Measurements from ENCODE around the gene DPP10.
"Not testable (repeated sequence)": the region's sequence is repeated elsewhere in the genome, so short reads cannot be mapped to it uniquely, and the experiment has no call there.

The DPP10 gene
- long read RNA-seq, donor 1, partial matches to known transcripts: 0 of 1 reads
- long read RNA-seq, donor 1, other reads (novel, unspliced or antisense): 0 of 1 reads
- long read RNA-seq, donor 2, partial matches to known transcripts: 0 of 1 reads
- long read RNA-seq, donor 2, other reads (novel, unspliced or antisense): 0 of 1 reads
- long read RNA-seq, donor 3, partial matches to known transcripts: 0 of 1 reads
- long read RNA-seq, donor 3, other reads (novel, unspliced or antisense): 0 of 1 reads
- long read RNA-seq, donor 4: 0 reads
- long read RNA-seq, donor 5, partial matches to known transcripts: 0 of 1 reads
- long read RNA-seq, donor 5, other reads (novel, unspliced or antisense): 0 of 1 reads
- long read RNA-seq, donor 6, partial matches to known transcripts: 0 of 1 reads
- long read RNA-seq, donor 6, other reads (novel, unspliced or antisense): 0 of 1 reads
- long read RNA-seq, donor 7: 0 reads
- long read RNA-seq, donor 8: 0 reads

DNA sequence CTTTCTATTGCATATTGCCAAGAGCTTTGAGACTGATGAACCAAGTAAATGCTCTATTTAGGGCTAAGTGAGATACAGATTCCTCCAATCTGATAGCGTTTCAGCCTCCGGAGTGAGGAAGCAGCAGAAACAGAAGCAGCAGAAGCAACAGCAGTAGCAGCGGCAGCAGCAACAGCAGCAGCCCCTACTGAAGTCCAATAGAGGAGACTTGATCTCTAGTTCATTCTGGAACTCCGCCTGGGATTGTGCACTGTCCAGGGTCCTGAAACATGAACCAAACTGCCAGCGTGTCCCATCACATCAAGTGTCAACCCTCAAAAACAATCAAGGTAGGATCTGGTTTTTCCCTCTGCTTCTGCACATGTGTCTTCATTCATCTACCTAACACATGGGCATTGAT lies at the start of gene DPP10:
Gene DPP10 (plus strand): TSS at position 132 of the 400 bp plus-strand sequence.
- DNase-seq: peak; percentile 16

DNA sequence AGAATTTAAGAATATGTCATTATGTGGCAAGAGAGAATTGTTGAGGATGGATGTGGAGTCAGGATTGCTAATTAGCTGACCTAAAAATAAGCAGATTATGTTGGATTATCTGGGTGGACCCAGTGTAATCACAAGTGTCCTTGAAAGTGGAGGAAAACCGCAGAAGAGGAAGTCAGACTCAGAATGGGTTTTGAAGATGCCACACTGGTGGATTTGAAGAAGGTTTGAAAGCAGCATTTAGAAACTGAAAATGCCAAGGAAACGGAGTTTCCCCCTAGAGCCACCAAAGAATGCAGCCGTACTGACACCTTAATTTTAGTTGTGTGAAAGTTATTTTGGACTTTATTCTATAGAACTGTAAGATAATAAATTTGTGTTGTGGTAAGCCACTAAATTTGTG lies 41.6 kb upstream of the DPP10 start:
- DNase-seq: no peak

DNA sequence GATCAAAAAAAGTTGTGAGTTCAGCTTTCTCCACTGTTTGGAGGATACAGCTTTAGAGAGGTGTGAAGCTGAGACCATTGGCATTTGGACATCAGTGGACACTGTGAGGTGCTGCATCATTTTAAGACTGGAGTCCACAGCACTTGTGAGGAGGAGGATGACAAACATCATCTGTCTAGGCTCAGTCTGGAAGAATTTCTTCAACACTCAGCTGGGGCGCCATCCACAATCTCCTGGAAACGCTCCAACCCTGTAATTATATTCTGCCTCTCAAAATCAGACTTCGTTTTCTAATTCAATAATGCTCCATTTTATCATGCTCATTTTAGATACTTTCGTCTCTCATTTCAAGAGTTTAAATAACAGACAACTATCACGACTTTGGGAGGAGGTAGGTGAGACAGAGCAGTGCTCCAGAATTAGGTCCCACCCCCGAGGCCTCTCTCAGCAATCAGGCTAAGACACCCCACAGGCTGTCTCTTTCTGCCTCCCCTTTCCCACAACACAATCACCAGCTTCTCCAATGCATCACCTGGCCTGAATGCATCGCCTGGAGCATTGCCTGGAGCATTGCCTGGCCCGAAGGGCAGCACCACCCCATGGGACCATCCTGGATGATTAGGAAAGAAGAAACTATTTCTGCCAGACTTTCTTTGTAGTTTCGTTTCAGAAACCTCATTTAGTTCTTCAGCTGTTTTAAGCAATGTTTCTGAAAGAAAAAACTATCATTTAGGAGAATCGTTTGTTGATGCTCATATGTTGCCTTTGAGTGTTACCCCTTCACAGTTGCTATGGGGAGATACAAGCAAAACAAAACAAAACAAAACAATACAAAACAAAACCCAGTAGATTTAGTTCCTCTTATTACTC lies 37.0 kb upstream of the DPP10 start:
- no peak for DNase-seq

DNA sequence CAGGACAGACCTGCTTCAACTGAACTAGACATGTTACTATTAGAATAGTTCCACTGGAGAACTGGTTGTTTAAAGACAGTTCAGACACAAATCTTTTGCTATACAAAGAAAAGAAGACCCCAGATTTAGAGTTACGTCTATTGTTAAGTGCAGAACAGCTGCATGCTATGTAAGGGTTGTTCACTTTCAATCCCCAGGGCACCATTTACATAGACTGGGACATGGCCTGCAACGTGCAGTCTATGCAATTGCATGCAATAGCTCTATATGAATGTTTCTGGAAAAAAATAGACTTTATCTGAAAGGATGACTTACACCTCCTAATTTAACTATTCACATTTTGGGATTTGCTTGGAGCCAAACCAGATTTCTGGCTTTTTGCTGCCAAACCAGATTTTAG lies 36.1 kb upstream of the DPP10 start:
- no peak for DNase-seq

DNA sequence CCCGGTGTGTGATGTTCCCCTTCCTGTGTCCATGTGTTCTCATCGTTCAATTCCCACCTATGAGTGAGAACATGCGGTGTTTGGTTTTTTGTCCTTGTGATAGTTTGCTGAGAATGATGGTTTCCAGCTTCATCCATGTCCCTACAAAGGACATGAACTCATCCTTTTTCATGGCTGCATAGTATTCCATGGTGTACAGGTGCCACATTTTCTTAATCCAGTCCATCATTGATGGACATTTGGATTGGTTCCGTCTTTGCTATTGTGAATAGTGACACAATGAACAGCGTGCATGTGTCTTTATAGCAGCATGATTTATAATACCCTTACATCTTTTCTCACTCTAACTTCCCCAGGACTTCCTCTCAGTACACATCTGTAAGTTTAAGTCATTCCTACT lies 35.1 kb upstream of the DPP10 start:
- DNase-seq: not testable (repeated sequence)

DNA sequence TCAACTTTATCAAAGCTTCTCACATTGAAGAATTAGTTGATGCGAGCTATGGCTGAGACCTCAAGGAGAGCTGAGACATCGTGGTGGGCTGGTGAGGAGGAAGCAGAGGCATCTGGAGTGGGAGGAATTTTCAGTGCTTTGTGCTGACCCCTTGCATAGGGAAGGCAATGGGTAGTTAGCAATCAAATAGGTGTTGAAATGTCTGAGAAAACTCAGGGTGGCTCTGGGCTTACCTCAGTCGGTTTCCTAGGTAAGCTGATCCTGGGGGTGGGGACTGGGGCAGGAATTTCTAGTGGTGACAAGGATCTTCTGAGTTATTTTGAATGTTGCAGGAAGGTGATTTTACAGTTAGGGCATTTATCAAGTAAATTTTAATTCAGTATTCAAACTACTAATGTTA lies 20.7 kb upstream of the DPP10 start:
- DNase-seq: no peak

DNA sequence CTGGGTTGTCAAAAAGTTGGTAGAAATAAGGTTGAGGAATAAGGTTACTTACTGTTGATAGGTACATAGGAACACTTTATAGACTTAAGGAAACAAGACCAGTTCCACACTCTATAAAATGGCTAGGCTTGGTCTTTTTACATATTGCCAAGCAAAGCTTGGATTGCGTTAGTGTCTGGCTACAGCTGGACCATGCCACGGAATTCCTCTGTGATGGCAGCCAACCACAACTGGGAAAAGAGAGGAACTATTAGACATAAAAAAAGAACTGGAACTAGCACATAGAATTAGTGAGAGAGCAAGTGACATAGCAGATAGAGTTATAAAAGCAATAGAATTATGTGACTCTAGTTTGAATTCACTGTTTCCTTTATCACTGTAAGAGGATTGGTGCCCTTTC lies 17.7 kb upstream of the DPP10 start:
- DNase-seq: no peak

DNA sequence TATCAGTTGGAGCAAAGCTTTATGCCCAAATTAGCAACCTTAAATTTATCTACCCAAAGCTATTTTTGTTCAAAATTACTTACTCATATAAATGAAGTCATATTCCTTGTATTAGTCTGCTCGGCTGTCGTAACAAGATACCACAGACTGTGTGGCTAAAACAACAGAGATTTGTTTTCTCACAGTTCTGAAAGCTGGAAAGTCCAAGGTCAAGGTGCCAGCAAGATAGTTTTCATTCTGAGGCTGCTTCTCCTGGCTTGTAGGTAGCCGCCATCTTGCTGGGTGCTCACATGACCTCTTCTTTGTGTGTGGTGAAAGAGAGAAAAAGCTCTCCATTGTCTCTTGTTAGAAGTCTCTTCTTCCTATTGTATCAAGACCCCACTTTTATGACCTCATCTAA lies 15.7 kb upstream of the DPP10 start:
- DNase-seq: no peak

DNA sequence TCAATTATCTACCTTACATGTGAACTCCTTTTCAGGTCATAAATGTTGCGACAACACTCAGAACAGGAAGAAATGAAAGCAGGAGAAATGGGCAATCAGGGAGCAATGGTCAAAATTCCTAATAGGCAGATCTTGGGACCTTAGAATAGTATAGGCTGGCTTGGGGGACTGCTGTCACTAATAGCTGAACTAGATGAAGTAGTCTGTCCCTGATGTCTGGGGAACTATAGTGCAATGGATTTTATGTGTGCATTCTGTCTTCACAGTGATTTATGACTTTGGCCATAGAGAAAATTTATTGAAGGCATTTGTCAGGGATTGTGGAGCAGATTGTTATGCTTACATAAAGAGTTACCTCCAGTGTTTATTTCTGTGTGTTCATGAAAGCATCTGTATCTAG lies 6.1 kb upstream of the DPP10 start:
- DNase-seq: no peak

DNA sequence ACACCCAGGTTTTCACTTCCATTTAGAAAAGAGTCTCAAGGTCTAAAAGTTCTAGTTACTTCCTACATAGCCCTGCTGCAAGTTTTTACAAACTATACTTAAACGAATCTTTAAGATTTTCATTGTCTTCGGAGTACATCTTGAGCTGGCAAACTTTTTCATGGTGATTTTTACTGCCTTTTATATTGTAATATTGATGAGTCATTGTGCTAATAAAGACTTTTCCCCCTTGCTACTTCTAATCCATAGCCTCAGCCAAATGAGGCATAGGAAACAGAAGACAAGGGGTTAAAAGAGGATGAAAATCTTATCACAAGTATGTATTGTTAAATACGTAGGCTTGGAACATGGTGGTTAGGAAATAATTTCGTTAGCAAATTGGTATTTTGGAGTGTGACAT lies 4.1 kb downstream of the DPP10 start:
- DNase-seq: no peak

DNA sequence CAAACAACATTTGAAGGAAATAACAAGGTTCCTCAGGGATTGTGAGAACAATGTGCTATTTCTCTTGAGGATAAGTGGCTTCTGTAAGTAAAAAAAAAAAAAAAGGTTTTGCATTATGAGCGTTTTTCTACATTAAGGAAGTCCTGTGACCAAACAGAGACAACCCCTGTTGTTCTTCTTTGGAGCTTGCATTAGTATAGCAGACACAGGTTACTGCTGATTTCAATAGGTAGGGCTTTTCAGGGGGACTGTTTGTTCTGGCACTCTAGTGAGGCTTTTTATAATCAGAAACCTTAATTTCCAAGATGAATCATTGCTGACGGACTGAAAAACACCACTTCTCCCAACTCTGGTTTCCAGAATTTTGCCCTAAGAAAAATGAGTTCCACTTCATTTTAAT lies 8.2 kb downstream of the DPP10 start:
- no peak for DNase-seq

DNA sequence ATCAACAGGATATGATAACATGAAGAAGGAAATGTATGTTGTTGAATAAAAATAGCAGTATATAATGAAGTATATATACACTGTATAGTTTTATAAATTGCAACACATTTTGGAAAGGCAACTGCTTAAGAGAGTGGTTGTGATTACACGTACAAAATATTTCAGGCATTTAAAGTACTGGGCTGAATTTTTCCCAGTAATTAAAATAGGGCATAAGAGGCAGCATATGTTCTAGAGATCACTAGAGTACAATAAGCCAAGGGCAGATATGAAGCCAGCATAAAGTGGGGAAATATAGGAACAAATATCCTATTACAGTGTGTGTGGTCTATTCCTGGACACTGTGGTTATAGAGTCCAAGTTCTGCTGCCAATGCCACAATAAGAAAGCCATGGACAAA lies 14.1 kb downstream of the DPP10 start:
- DNase-seq: no peak

DNA sequence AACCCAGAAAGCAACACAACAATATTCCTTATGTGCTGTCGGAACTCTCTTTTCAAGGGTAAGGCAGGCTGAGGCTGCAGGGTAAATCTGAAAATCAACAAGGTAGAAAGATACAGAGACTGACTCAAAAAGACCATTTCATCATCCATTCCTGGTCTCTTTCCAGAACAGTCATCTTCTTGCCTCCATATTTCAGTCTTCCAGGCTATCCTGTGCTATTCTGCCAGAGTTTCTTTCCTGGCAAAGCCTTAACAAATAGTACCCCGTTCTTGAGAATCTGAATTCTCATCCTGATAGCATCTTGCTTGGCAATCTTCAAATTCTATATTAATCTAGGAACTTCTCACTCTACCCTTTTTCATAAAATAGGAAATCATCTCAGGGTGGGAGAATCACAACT lies 15.5 kb downstream of the DPP10 start:
- DNase-seq: no peak

DNA sequence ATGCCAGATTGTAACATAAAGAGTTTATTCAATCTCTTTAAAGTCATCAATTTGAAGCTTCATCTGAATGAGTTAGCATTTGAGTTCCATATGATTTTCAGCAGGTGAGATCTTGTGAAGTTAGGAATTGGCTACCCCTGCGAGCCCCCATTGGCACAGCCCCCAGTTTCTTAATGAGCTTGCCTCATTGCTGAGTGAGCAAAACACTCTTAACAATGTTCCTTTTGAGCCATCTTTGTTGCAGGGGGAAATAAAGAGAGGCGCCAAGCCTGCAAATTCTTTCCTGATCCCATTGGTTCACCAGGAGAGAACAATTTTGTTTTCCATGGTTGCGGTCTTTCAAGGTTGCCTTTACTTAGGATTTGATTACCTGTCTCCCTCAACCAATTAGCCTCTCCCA lies 18.7 kb downstream of the DPP10 start:
- DNase-seq: no peak

DNA sequence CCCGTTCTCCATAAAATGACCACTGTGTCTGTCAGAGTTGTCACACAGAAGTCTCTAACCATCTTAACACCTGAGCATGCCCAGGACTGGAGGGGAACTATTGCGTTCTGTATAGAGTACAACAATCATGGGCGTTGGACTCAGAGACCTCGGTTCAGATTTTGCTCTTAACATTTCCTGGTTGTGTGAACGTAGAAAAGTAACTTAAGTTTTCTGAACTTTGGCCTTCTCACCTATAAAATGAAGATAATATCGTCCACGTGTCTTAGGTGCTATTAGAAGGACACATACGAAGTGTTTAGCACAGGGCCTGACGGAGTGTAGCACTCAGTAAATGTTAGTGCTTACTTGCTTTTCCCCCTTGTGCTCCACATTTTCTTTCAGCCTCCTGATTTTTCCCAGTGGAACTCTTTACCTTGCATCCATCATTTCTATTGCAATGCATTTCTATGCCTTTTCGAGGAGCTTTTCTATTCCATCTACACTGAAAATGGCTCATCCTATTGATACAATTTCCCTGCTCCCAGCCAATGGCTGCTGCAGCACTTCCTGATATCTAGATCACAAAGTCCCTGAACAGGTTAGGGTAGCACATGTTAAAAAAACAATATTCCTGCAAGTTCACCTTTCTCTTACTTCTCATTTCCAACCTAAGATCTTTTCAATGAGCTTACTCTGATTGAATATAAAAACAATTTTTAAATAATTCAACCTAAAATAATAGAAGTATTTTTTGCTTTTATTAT lies 22.7 kb downstream of the DPP10 start:
- no peak for DNase-seq

DNA sequence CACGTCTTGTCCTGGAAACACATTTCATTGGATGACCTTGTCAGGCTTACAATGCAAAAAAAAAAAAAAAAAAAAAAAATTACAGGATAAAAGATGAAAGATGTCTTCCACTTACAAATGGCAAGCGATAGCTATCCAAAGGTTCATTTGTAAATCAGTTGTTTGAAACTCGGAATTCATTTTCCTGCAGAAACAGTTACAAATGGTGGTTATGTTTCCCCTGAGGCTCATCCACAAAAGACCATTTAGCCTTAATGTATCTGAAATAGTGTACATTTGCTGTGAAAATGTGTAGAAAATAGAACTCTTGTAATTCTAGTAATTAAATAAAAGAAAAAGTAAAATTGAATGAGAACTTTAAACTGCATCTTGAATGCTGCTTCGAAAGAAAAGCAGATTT lies 25.9 kb downstream of the DPP10 start:
- DNase-seq: no peak

DNA sequence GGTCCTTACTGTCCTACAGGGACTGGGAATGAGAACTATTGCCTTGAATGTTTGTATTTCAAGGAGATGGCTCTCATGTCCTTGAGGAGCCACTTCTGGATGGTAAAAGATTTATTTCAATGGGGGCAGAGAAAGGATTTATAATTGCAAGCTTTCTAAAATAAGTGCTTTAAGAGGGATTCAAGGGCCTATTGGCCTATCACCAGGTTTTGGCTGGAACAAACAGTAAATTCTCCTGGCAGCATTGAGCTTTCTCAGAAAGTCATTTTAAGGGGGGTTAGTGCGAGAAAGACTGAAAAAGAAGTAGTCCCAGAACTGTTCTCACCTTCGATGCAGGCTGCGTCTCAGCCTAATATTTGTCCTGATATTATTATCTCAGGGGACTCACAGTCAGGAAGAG lies 29.8 kb downstream of the DPP10 start:
- DNase-seq: no peak

DNA sequence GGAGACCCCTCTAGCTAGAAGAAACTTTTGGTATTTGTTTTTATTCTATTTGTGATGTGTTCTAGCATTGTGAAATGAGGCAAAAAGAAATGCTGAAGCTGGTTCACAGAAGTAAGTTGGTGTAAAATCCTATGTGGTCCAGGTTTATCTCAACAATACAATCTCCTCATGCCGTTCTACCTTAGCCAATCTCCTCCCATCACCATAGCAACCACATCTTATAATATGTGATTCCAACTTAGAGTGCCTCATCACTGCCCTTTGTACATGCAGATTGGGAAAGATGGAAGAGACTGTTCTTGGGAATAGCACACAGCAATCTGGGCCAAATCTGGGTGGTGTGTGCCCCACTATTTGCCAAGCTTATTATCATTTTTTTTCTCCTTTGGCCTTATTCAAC lies 30.3 kb downstream of the DPP10 start:
- no peak for DNase-seq

DNA sequence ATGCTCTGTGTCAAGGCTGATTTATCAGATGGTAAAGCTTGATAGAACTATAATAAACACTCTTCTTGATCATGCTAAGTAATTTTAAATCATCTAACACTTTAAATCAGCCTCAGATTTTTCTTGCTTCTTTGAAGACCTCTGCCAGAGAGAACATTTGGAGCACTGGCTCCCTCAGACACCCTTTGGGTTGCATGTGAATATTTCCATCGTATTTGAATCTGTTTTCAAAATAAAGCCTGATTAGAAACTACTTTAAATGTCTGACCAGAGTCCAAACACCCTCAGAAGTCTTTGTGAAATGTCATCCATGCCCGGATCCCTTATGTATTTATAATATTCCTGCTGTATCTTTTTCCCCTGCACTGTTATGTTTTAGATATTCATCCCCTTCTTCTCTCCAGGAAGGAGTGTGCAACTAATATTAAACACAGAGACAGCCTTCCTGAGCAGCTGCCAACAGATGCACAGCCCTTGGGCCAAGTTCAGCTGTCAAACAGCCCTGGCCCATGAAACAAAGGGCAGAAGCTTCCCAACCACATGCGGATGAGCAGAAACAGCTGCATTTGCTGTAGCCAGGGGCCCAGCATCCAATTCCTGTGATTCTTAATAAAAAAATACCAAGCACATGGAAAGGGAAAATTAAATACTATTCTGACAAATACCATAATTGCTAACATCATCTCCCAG lies 46.5 kb downstream of the DPP10 start:
- no peak for DNase-seq

DNA sequence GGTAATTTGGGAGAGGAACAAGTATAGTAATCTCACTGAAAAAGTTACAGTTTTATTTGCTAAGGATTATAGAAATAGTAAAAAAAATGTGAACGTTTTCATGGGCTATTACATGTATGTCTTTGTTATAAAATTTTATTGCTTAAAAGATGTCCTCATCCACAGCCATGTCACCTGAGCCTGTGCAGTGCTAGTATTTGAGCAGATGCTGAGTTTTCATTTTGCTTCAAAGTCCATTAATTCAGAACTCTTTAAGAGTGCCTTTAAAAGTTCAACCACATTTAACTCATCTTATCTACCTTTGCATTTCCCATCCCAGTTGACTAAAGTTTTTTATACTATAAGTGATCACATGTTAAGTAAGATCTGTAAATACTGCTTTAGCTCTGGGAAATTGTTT lies 52.6 kb downstream of the DPP10 start:
- DNase-seq: no peak

DNA sequence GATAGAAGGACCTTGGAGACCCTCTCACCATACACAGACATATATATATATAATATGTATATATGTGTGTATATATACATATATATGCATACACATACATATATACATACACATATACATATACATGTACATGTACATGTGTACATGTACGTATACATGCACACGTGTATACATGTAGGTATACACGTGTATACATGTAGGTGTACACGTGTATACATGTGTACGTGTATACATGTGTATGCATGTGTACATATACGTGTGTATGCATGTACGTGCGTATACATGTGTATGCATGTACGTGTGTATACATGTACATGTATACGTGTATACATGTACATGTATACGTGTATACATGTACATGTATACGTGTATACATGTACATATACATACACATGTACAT lies 54.5 kb downstream of the DPP10 start:
- no peak for DNase-seq

DNA sequence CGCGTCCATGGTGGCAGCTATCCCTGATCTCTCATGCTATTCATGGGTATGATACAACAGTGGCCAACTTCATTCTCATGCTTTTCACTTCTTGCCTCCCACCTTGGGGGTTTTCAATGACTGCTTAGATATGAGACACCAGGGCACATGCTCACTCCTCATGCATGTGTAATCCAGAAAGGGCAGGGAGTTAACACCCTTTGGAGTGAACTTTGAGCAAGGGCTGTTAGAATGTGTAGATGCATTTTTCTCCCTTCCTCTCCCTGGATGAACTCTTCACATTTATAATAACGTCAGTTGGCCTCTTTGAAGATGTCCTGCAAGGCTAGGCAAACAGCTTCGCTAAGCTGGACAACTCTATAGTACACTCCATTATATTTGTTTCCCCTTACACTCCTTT lies 56.7 kb downstream of the DPP10 start:
- DNase-seq: no peak

All from right kidney (tissue), 9 donors.